Activated CD8-positive, alpha-beta memory T cell treated with anti-CD3 and anti-CD28 coated beads, Interleukin-2, amount 10 ng/mL, durations not matched to agents 7 days and 5 days (primary cell): ENCODE results near the gene EIF5AL1. TPM values are rescaled to one million over a fixed set of nuclear protein-coding genes. Genes with fewer than 3 reads are reported as not detected.

Source experiments
- ATAC-seq: fragments of 150-1000 bp; cut with Tn5 transposase; one replicate; pipeline ENCODE4 v1.10.0; 2021; ENCODE audit warnings: moderate library complexity
- CTCF ChIA-PET: fragments of 350-600 bp; sonication (Branson Sonifier 250); formaldehyde crosslinking; loops from one replicate; lab custom pipeline; 2021; ENCODE audit warnings: antibody characterized with exemption; lab: Charles Lee
- DNase-seq: peaks from one replicate; pipeline ENCODE4 v3.0.0-alpha.2; 2020
- H3K27ac Mint-ChIP-seq: one replicate; pipeline ENCODE4 v1.8.0; 2021; ENCODE audit warnings: mild to moderate bottlenecking, mixed read lengths
- H3K27me3 Mint-ChIP-seq: one replicate; pipeline ENCODE4 v1.8.0; 2021; ENCODE audit warnings: mixed read lengths
- H3K36me3 Mint-ChIP-seq: one replicate; pipeline ENCODE4 v1.8.0; 2021; ENCODE audit warnings: mild to moderate bottlenecking, mixed read lengths
- H3K4me1 Mint-ChIP-seq: one replicate; pipeline ENCODE4 v1.8.0; 2021; ENCODE audit warnings: mixed read lengths
- H3K4me3 Mint-ChIP-seq: one replicate; pipeline ENCODE4 v1.8.0; 2021; ENCODE audit warnings: mild to moderate bottlenecking, moderate library complexity, mixed read lengths
- H3K9me3 Mint-ChIP-seq: one replicate; pipeline ENCODE4 v1.8.0; 2022; ENCODE audit warnings: low read depth, mixed read lengths
- total RNA-seq, 2 experiments: library from RNA; stranded (reverse); gene quantifications; one replicate each; pipeline ENCODE4 v1.2.3, GENCODE V29; 2021

Gene EIF5AL1
- total RNA-seq, 2 experiments from 2014 or later = 1.1 to 1.8 TPM

DNA sequence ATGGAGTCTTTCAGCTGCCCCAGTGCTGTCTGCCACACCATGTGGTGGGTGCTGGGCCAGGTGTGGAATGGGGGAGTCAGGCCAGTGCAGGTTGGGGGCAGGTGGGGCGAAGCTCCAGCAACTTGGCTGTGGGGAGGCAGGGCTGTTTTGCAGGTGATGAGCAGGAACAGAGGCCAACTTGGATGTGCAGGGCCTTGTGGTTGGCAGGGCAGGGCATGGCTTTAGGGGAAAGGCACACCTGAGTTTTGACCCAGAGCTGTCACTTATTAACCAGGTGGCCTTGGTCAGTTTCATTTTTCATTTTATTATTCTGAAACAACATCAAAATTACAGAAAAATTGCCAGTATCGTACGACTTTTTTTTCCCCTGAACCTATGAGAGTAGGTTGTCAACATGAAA, 48.9 kb downstream of the EIF5AL1 start:
- peaks cover 30% of the 10 kb centered on the region for H3K27me3 Mint-ChIP-seq
- CTCF ChIA-PET = interaction anchor here (0.6 to 1.8 kb wide), 3 partner anchors 22 to 829 kb away, joined by 3 read pairs; no protein-coding TSS in a partner anchor
- ATAC-seq (no peak), DNase-seq (no peak)
- no peak overlapping the region for H3K4me3 Mint-ChIP-seq
- peaks cover 5% of the 10 kb centered on the region for H3K4me1 Mint-ChIP-seq
- H3K27ac Mint-ChIP-seq = no peak overlapping the region
- no peaks in the 10 kb centered on the region for H3K36me3 Mint-ChIP-seq
- no peaks in the 10 kb centered on the region for H3K9me3 Mint-ChIP-seq

DNA sequence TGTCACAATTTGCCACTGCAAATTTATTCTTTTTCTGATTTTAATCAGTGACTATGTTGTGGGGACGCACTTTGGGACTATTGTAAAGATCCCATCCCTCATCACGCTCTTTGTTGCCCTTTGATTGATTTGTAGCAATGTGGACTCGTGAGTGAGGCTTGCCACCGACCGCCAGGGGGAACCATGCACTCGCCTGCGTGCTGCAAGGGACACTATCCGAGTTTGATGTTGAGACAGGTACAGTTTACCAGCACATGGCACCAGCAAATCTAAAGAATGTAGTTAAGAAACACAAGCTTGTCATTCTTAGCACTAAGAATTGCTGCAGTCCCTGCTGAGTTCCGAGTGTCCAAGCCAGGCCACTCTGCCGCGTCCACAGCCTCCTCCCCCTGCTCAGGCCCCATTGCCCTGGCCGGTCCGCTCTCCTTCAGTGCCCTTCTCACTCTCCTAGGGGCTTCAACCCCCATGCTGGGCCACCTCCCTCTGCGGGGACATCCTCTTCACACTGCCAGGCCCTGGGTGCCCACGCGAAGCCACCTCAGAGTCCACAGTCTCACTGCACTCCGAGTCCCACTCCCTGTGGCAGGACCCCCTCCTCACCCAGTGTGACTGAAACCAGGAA, 49.9 kb downstream of the EIF5AL1 start:
- peaks cover 5% of the 10 kb centered on the region for H3K4me1 Mint-ChIP-seq
- CTCF ChIA-PET = interaction anchor here (0.7 to 0.8 kb wide), 4 partner anchors 9 to 368 kb away, joined by 3 to 6 read pairs (median 4); no protein-coding TSS in a partner anchor
- DNase-seq = peak; percentile 84
- ATAC-seq = peak; percentile 92
- no peaks in the 10 kb centered on the region for H3K9me3 Mint-ChIP-seq
- H3K36me3 Mint-ChIP-seq = peaks cover 1% of the 10 kb centered on the region
- H3K27me3 Mint-ChIP-seq = peaks cover 38% of the 10 kb centered on the region
- no peak overlapping the region for H3K27ac Mint-ChIP-seq
- no peak overlapping the region for H3K4me3 Mint-ChIP-seq

- Mint-ChIP-seq H3K4me1 (peaks cover 5% of the 10 kb centered on the region), H3K9me3 (no peaks in the 10 kb centered on the region), H3K36me3 (peaks cover 1% of the 10 kb centered on the region), H3K27me3 (peaks cover 41% of the 10 kb centered on the region), H3K4me3 (no peak overlapping the region), H3K27ac (no peak overlapping the region)
- DNase-seq (no peak), ATAC-seq (no peak)
- CTCF ChIA-PET = interaction anchor here (0.7 to 1.2 kb wide), 2 partner anchors 14 to 26 kb away, joined by 3 to 4 read pairs; no protein-coding TSS in a partner anchor
These were observed 51.1 kb downstream of the EIF5AL1 start for GRCh38 chr10:79563426-79563825.

Other genes starting within 250 kb of the EIF5AL1 start
- gene PPIF, start 165.1 kb upstream of the EIF5AL1 start, total RNA-seq = 100 to 1,000 TPM; 119 to 144 TPM
- gene ZCCHC24, start 66.9 kb upstream of the EIF5AL1 start, total RNA-seq = 1 to 10 TPM; 2.4 to 3.1 TPM
- gene SFTPA2, start 47.9 kb downstream of the EIF5AL1 start, total RNA-seq = not detected
- not detected for gene SFTPA1, start 98.4 kb downstream of the EIF5AL1 start, total RNA-seq
- 1 to 10 TPM; 1.3 to 2.0 TPM for gene NUTM2B, start 190.7 kb downstream of the EIF5AL1 start, total RNA-seq